Stimulated activated CD4-positive, alpha-beta T cell treated with anti-CD3 and anti-CD28 coated beads, Interleukin-2, amount 100 ng/mL, for 4 hours (primary cell): ENCODE data around the gene TICAM1.
A peak's percentile ranks its signal among the peaks of the same experiment; 100 is the strongest.
"Not testable (repeated sequence)": the region's sequence is repeated elsewhere in the genome, so short reads cannot be mapped to it uniquely, and the experiment has no call there.

Experiments
- DNase-seq: peaks from one replicate; pipeline ENCODE4 v3.0.0-alpha.2; 2020; ENCODE audit warnings: low read depth

Gene TICAM1

GRCh38 chr19:4831304-4831978 lies at the start of gene TICAM1:
TSS of gene TICAM1 (minus strand) at chr19:4831712. CDS start at chr19:4818377, 13,335 bp downstream.
- DNase-seq, result peak; percentile 78

- no peak for DNase-seq
Measured at GRCh38 chr19:4879041-4879440, 47.5 kb upstream of the TICAM1 start.

GRCh38 chr19:4878491-4878968 lies 47.0 kb upstream of the TICAM1 start:
- no peak for DNase-seq

- DNase-seq, result no peak
Measured at GRCh38 chr19:4877753-4878490, 46.4 kb upstream of the TICAM1 start.

GRCh38 chr19:4873930-4874329 lies 42.4 kb upstream of the TICAM1 start:
- DNase-seq, result no peak

- no peak for DNase-seq
Measured at GRCh38 chr19:4871711-4872110, 40.2 kb upstream of the TICAM1 start.

GRCh38 chr19:4870025-4870700 lies 38.7 kb upstream of the TICAM1 start:
- no peak for DNase-seq

GRCh38 chr19:4868286-4868834 lies 36.8 kb upstream of the TICAM1 start:
- DNase-seq, result no peak

- peak; percentile 85 for DNase-seq
Measured at GRCh38 chr19:4867534-4868285, 36.2 kb upstream of the TICAM1 start, which contains the start of gene PLIN3. TSS of gene PLIN3 (minus strand) at chr19:4867667. CDS start at chr19:4861394, 6,273 bp downstream.

GRCh38 chr19:4866595-4867424 lies 35.3 kb upstream of the TICAM1 start:
- peak; percentile 58 for DNase-seq

GRCh38 chr19:4861147-4861546 lies 29.6 kb upstream of the TICAM1 start:
- no peak for DNase-seq

- DNase-seq, result no peak
Measured at GRCh38 chr19:4859697-4860096, 28.2 kb upstream of the TICAM1 start.

- DNase-seq, result not testable (repeated sequence)
Measured at GRCh38 chr19:4856468-4856867, 25.0 kb upstream of the TICAM1 start.

- DNase-seq, result not testable (repeated sequence)
Measured at GRCh38 chr19:4853506-4853905, 22.0 kb upstream of the TICAM1 start.

- DNase-seq, result no peak
Measured at GRCh38 chr19:4852484-4852883, 21.0 kb upstream of the TICAM1 start.

- DNase-seq, result peak; percentile 64
Measured at GRCh38 chr19:4851551-4852290, 20.2 kb upstream of the TICAM1 start.

GRCh38 chr19:4849019-4849418 lies 17.5 kb upstream of the TICAM1 start:
- no peak for DNase-seq

- no peak for DNase-seq
Measured at GRCh38 chr19:4847190-4847973, 15.9 kb upstream of the TICAM1 start.

- not testable (repeated sequence) for DNase-seq
Measured at GRCh38 chr19:4845975-4846374, 14.5 kb upstream of the TICAM1 start.
